Head of caudate nucleus (tissue), 42 donors: ENCODE measurements around the gene MAK.
A peak's percentile ranks its signal among the peaks of the same experiment; 100 is the strongest.
"Not testable (repeated sequence)": the region's sequence is repeated elsewhere in the genome, so short reads cannot be mapped to it uniquely, and the experiment has no call there.

Experiments
- DNase-seq, 42 donors: peaks; one replicate each; pipeline versions ENCODE4 v3.0.0 to v3.0.0-alpha.2; 2020 to 2021; ENCODE audit warnings: mixed read lengths in 7 of 42
- intact Hi-C: fragments of 100-400 bp; cut with DNase I; formaldehyde crosslinking; loops from one replicate; pipeline ENCODE4 v1.15.0; 2022

MAK gene

DNA sequence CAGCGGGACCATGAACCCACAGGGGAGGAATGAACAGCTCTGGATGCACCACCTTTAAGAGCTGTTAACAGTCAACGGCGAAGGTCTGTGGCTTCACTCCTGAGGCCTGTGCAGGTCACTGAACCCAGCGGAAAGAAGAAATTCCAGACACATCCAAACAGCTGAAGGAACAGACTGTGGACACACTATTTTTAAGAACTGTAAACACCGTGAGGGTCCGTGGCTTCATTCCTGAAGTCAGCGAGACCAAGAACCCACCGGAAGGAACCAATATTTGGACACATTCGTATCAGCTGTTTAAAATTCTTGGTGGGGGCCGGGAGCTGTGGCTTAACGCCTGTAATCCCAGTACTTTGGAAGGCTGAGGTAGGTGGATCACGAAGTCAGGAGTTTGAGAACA, 96.1 kb downstream of the MAK start:
- intact Hi-C loops, result no loop called here
- DNase-seq, result no peak

DNA sequence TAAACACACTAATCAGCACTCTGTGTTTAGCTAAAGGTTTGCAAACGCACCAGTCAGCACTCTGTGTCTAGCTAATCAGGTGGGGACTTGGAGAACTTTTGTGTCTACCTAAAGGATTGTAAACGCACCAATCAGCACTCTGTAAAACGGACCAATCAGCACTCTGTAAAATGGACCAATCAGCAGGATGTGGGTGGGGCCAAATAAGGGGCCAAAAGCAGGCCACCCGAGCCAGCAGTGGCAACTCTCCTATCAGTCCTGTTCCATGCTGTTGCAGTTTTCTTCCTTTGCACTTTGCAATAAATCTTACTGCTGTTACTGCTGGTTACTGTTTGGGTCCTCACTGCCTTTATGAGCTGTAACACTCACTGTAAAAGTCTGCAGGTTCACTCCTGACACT, 96.7 kb downstream of the MAK start:
- intact Hi-C loops, DNase-seq: not testable (repeated sequence)

DNA sequence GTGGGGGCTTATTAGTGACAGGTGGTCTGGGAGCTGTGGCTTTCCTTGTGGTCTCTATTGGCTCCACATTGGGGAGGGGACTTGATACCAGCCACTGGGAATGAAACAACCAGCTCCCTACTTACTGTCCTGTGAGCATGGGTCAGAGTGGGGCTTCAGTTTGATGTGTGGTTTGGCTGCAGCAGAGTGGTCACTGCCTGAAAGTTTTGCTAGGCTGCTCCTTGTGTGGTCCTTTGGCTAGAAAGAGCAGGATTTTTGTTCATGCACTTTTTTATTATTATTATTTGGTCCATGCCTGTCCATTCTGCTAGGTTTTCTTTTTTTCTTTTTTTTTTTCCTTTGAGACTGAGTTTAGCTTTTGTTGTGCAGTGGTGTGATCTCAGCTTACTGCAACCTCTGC, 98.3 kb downstream of the MAK start:
- DNase-seq, result no peak
- intact Hi-C loops, result no loop called here

DNA sequence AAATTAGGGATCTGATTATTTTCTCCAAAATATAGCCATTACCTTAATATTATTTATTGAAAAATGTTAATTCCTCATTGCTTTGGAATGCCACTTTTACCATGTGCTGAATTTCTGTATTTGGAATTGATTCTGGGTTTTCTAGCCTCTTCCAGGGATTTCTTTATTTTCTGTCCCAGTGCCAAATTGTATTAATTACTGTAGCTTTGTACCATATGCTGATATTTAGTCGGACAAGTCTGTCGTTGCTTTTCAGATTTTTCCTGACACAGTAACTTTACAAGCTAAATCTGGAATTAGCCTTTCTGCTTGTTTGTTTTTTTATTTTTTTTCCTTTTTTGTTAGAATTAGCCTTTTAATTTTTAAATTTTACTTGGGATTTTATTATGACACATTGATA, 101.6 kb downstream of the MAK start:
- no peak for DNase-seq
- intact Hi-C loops, result no loop called here

DNA sequence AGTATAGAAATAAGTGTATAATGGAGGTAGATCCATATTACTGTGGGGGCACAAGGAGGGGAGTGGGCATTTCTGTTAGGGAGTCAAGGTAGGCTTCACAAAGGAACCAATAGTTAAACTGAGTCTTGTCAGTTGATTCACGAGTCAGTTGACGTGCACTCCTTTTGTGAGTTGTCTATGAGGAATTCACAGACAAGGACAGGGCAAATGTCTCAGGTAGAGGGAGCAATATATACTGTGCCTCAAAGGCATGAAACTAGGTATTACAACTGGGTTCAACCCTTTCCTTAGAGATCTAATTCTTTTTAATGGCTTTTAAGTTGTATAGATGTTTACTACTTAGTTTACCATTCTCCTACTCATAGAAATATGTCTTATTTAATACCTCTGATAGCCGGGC, 104.5 kb downstream of the MAK start:
- peak in 1 of 42 donors; percentile 4 for DNase-seq
- intact Hi-C loops, result no loop called here

DNA sequence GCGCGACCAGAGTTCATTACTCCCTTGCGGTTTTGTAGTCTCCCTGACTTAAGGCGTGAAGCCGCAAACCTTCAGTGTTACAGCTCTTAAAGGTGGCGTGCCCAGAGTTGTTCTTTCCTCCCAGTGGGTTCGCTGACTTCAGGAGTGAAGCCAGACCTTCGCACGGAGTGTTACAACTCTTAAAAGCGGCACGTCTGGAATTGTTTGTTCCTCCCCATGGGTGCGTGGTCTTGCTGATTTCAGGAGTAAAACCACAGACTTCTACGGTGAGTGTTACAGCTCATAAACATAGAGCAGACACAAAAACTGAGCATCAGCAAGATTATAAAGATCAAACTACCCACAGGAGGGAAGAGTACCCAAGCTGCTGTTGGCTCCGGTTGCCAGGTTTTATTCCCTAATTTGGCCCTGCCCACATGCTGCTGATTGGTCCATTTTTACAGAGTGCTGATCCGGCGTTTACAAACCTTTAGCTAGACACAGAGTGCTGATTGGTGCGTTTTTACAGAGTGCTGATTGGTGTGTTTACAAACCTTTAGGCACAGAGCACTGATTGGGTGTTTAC, 105.1 kb downstream of the MAK start:
- intact Hi-C loops, result no loop called here
- DNase-seq, result peak in 2 of 42 donors; percentile 4 to 28

DNA sequence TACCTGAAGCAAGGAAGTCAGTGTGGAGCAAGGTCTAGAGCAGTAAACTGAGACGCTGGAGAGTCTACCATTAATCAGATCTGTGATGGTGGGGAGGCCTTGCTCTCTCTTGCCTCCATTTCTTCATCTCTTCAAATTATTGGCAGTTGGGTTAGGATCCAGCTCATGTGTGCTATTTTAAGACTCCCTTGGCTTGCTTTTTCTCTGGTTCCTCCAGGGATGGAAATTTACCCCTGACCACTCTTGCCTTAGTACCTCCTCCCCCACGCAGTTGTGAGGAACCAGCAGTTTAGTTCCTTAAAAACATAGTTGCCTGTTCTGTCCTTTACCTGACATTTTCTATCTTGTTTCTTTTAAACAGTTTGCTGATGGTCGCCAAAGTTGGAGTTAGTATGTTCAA, 108.1 kb downstream of the MAK start:
- DNase-seq, result peak in 5 of 42 donors; percentile 10 to 45 (median 24)
- intact Hi-C loops, result no loop called here

DNA sequence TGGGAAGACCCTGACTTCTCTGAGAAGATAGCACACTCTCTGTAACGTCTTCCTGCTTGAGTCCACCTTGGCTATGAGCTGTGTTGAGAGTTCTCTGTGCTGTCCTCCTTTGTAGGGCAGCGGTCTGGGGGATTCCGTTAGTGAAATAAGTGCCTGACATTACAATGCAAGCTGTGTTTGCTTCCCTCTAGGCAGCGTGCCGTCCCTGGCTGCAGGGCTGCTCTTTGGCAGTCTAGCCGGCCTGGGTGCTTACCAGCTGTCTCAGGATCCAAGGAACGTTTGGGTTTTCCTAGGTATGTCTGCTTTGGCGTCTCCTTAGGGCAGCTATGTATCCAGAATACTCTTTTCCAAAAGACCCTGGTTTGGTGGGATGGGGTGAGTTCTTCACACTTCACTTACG, 112.6 kb downstream of the MAK start:
- intact Hi-C loops, result no loop called here
- DNase-seq, result peak in 36 of 42 donors; percentile 10 to 71 (median 44)

DNA sequence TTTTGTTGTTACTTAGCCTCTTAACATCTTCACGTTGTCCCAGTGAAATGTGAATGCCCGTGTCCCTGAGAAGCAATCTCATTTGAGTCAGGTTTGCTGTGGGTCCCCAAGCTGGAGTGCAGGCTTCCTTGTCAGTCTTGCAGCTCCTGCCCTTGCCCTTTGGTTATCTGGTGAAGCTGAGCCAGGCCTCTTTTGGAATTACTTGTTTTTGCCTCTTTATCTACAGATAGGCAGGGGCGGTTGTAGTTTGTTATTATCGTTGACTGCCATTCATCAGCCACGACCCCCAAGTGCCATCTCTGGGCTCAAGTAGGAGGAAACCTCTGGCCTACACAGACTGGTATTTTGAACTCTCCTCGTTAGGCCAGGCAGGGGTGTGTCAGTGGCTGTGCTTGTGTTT, 113.3 kb downstream of the MAK start:
- no peak for DNase-seq
- intact Hi-C loops, result no loop called here

DNA sequence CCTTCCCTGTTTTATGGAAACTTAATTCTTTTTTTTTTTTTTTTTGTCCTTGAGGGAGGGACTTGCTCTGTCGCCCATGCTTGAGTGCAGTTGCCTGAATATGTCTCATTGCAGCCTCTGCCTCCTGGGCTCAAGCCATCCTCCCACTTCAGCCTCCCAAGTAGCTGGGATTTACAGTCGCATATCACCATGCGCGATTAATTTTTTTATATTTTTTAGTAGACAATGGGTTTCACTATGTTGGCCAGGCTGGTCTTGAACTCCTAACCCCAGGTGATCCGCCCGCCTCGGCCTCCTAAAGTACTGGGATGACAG, 114.8 kb downstream of the MAK start:
- intact Hi-C loops, result loop anchor here (2.0 kb wide), 1 partner anchor 23 kb away; the partner anchor contains the start of gene TMEM14B
- no peak for DNase-seq

DNA sequence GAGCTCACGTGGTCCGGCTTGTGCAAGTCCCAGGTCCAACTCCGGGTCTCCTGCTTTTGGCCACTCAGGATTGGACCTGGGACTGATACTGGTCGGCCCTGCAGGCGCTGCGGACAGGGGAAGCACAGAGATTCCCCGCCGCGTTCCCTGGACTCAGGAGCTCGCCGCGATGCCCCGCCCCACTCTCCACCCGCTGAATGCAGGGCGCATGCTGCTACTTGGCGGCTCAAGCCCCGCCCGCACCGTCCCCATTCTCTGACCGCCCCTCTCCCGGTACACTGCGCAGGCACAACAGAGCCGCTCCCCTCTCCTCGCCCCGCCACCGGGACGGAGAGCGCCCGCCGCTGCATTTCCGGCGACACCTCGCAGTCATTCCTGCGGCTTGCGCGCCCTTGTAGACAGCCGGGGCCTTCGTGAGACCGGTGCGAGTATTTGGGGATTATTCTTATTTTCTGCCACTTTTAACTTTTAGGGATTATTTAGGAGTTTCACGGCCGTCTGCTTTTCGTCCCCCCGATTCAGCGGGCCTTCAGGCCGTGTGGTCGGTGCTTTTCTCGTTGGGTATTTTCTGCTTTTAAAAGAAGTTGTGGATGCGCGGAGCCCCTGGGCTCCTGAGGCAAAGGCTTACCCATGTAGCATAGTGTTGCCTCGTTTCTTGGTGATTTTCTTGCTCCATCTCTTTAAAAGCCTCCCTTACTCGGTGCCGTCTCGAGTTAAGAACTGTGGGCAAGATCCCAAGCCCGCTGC, 115.3 kb downstream of the MAK start, which contains the start of gene TMEM14C:
Gene TMEM14C (plus strand): TSS at position 251 of the 747 bp plus-strand sequence. CDS start 1,544 bp downstream, outside the sequence.
- intact Hi-C loops, result loop anchor here (2.0 kb wide), 1 partner anchor 24 kb away; the partner anchor contains the start of gene TMEM14B
- peak; percentile 93 to 99 (median 97) for DNase-seq

DNA sequence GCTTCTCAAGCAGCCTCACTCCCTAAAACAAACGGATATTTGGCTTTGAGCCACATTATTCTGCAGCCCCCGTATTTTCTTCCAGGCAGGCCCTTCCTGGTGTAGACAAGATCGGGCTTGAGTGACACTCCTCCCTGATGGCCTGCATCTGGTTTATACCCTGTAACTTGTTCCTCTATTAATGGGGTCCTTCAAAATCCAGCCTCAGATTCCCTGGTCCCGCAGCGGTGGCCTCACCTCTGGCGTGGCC, 115.8 kb downstream of the MAK start:
- no peak for DNase-seq
- intact Hi-C loops, result loop anchor here (2.0 kb wide), 1 partner anchor 24 kb away; the partner anchor contains the start of gene TMEM14B

DNA sequence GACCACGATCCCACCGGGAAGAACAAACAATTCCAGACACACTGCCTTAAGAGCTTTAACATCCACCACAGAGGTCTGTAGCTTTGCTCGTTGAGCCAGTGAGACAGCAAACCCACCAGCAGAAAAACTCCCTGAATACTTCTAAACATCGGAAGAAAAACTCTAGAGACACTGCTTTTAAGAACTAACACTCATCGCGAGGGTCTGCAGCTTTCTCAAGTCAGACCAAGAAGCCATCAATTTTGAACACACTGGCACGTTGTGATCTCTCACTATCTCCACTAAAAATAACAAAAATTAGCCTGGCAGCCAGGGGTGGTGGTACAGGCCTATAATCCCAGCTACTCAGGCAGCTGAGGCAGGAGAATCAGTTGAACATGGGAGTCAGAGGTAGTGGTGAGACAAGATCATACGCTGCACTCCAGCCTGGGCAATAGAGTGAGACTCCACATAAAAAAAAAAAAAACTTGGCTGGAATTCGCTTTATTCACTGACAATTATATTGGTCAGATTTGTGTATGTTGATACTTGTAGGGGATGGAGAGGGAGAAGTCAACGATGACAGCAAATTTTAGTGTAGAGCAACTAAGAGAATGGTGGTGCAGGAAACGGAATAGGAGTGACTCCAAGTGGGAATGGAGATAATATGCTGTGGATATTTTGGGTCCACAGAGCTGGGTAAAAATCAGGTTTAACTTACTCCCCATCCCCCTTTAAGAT, 116.3 kb downstream of the MAK start:
- DNase-seq, result no peak
- intact Hi-C loops, result loop anchor here (2.0 kb wide), 1 partner anchor 25 kb away; the partner anchor contains the start of gene TMEM14B

DNA sequence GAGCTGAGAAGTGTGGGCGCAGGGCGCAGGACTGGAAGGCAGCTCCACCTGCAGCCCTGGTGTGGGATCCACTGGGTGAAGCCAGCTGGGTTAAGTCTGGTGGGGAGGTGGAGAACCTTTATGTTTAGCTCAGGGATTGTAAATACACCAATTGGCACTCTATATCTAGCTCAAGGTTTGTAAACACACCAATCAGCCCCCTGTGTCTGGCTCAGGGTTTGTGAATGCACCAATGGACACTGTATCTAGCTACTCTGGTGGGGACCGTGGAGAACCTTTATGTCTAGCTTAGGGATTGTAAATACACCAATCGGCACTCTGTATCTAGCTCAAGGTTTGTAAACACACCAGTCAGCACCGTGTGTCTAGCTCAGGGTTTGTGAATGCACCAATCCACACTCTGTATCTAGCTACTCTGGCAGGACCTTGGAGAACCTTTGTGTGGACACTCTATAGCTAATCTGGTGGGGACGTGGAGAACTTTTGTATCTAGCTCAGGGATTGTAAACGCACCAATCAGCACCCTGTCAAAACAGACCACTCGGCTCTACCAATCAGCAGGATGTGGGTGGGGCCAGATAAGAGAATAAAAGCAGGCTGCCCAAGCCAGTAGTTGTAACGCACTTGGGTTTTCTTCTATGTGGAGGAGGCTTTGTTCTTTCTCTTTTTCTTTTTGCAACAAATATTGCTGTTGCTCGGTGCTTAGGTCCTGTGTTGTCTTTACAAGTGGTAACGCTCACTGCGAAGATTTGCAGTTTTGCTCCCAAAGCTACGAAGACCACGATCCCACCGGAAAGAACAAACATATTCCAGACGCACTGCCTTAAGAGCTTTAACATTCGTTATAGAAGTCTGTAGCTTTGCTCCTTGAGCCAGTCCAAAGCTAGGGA, 117.1 kb downstream of the MAK start:
- DNase-seq, intact Hi-C loops: not testable (repeated sequence)

DNA sequence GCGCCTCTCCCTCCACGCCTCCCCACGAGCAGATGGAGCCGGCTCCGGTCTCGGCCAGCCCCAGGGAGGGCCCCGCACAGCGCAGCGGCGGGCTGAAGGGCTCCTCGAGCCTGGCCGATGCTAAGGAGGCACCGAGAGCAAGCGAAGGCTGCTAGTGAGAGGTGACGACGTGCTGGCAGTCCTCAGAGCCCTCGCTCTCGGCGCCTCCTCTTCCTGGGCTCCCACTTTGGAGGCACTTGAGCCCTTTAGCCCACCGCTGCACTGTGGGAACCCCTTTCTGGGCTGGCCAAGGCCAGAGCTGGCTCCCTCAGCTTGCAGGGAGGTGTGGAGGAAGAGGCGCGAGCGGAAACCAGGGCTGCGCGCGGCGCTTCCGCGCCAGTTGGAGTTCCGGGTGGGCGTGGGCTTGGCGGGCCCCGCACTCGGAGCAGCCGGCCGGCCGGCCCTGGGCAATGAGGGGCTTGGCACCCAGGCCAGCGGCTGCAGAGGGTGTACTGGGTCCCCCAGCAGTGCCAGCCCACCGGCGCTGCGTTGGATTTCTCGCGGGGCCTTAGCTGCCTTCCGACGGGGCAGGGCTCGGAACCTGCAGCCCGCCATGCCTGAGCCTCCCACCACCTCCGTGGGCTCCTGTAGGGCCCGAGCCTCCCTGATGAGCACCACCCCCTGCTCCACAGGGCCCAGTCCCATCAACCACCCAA, 117.9 kb downstream of the MAK start:
- intact Hi-C loops, result no loop called here
- peak in 23 of 42 donors; percentile 10 to 62 (median 35) for DNase-seq

DNA sequence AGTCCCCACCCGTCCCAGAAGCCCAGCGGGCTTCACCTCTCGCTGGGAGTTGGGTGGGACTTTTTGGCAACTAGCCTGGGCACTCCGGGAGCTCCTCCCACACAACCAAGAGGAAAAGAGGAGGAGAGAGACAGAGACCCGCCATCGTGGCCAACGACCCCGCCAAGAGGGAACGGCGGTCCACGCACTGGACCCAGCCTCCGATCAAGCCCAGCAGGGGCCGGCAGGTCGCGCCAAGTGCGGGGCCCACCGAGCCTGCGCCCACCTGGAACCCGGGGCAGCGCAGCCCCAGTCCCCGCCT, 118.4 kb downstream of the MAK start:
- DNase-seq, result no peak
- intact Hi-C loops, result no loop called here

DNA sequence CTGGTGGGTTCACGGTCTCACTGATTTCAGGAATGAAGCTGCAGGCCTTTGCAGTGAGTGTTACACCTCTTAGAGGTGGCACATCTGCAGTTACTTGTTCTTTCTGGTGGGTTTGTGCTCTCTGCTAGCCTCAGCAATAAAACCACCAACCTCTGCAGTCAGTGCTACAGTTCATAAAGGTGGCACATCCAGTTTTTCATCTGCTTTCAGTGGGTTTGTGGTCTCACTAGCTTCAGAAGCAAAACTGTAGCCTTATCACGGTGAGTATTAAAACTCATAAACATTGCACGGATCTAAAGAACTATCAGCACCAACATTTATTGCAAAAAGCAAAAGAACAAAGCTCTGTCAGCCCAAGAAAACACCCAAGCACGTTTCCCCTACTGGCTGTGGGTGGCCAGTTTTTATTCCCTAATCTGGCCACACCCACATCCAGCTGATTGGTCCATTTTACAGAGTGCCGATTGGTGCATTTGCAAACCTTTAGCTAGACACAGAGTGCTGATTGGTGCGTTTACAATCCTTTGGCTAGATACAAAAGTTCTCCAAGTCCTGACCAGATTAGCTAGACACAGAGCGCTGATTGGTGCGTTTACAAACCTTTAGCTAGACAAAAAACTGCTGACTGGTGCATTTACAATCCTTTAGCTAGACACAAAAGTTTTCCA, 118.9 kb downstream of the MAK start:
- no peak for DNase-seq
- intact Hi-C loops, result no loop called here

DNA sequence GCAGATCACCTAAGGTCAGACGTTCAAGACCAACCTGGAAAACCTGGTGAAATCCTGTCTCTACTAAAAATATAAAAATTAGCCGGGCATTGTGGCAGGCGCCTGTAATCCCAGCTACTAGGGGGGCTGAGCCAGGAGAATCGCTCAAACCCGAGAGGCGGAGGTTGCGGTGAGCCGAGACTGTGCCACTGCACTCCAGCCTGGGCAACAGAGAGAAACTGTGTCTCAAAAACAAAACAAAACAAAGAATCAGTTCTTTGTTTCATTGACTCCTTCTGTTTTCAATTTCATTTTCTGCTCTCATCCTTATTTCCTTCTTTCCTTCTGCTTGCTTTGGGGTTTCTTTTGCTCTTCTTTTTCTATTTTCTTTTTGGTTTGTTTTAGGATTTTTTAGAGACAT, 124.4 kb downstream of the MAK start:
- intact Hi-C loops, result no loop called here
- no peak for DNase-seq
